Upper lobe of left lung (tissue), 4 donors: ENCODE data around the gene SRGAP2C.
"Not testable (repeated sequence)": the region's sequence is repeated elsewhere in the genome, so short reads cannot be mapped to it uniquely, and the experiment has no call there.

Experiments
- EP300 ChIP-seq, 4 donors: sonication (generic); formaldehyde crosslinking; IDR thresholded peaks; one replicate each; pipeline ENCODE4 v1.5.1; 2017; ENCODE audit warnings: antibody characterized with exemption in 4 of 4, control low read depth in 2 of 4
- POLR2A ChIP-seq, 4 donors: fragments of 450-650 bp; IDR thresholded peaks; one replicate each; pipeline ENCODE4 v1.5.1; 2016 to 2017; ENCODE audit warnings: antibody characterized with exemption in 4 of 4, mild to moderate bottlenecking in 2 of 4
- POLR2AphosphoS5 ChIP-seq, 2 donors: sonication (generic); formaldehyde crosslinking; IDR thresholded peaks; one replicate each; pipeline ENCODE4 v1.5.1; 2017; ENCODE audit warnings: antibody characterized with exemption in 2 of 2
- TF ChIP-seq, protein P1 (sequence below), 6 experiments: fragments of 450-650 bp in 4 of 6; fragments of 200-600 bp in 2 of 6; sonication (generic) in 2 of 6; IDR thresholded peaks; one replicate each; pipeline ENCODE4 v1.5.1; 2016 to 2019; ENCODE audit warnings: antibody characterized with exemption in 6 of 6

DNA sequence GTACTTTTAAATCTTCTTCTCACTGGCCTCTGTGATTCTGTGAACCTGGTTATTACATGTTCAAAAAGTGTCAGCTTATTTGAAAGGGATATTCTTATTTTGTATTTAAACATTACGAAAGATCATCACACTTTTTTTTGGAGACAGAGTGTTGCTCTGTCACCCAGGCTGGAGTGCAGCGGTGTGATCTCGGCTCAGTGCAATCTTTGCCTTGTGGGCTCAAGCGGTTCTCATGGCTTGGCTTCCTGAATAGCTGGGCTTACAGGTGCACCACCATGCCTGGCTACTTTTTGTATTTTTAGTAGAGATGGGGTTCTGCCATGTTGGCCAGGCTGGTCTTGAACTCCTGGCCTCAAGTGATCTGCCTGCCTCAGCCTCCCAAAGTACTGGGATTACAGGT, 82.3 kb downstream of the SRGAP2C start:
- TF ChIP-seq POLR2AphosphoS5, EP300, POLR2A (IDR thresholded peaks at IDR 0.05): not testable (repeated sequence)
- TF ChIP-seq, protein P1, sequence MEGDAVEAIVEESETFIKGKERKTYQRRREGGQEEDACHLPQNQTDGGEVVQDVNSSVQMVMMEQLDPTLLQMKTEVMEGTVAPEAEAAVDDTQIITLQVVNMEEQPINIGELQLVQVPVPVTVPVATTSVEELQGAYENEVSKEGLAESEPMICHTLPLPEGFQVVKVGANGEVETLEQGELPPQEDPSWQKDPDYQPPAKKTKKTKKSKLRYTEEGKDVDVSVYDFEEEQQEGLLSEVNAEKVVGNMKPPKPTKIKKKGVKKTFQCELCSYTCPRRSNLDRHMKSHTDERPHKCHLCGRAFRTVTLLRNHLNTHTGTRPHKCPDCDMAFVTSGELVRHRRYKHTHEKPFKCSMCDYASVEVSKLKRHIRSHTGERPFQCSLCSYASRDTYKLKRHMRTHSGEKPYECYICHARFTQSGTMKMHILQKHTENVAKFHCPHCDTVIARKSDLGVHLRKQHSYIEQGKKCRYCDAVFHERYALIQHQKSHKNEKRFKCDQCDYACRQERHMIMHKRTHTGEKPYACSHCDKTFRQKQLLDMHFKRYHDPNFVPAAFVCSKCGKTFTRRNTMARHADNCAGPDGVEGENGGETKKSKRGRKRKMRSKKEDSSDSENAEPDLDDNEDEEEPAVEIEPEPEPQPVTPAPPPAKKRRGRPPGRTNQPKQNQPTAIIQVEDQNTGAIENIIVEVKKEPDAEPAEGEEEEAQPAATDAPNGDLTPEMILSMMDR (IDR thresholded peaks at IDR 0.05): not testable (repeated sequence)
